Measurements from ENCODE around the gene DOP1A.

- TF ChIP-seq POLR2A (IDR thresholded peaks at IDR 0.05; ENCODE audit: low read depth), result no peak
- no peak for TF ChIP-seq CTCF (IDR thresholded peaks at IDR 0.05)
Observed at GRCh38 chr6:83047065-83047754, 20.3 kb upstream of the DOP1A start.
